K562 treated with DMSO at 1 percent for 24 hours (cell line): ENCODE data around the gene MAPKBP1. TPM values are rescaled to one million over a fixed set of nuclear protein-coding genes. Genes with fewer than 3 reads are reported as not detected.

Source experiments
- total RNA-seq: library from RNA; unstranded; fragments of 300-600 nt; gene quantifications from 2 replicates; pipeline ENCODE4 v1.2.3, GENCODE V29; 2022; ENCODE audit warnings: low read depth; ENCODE audit not compliant: insufficient read depth

Gene MAPKBP1, protein sequence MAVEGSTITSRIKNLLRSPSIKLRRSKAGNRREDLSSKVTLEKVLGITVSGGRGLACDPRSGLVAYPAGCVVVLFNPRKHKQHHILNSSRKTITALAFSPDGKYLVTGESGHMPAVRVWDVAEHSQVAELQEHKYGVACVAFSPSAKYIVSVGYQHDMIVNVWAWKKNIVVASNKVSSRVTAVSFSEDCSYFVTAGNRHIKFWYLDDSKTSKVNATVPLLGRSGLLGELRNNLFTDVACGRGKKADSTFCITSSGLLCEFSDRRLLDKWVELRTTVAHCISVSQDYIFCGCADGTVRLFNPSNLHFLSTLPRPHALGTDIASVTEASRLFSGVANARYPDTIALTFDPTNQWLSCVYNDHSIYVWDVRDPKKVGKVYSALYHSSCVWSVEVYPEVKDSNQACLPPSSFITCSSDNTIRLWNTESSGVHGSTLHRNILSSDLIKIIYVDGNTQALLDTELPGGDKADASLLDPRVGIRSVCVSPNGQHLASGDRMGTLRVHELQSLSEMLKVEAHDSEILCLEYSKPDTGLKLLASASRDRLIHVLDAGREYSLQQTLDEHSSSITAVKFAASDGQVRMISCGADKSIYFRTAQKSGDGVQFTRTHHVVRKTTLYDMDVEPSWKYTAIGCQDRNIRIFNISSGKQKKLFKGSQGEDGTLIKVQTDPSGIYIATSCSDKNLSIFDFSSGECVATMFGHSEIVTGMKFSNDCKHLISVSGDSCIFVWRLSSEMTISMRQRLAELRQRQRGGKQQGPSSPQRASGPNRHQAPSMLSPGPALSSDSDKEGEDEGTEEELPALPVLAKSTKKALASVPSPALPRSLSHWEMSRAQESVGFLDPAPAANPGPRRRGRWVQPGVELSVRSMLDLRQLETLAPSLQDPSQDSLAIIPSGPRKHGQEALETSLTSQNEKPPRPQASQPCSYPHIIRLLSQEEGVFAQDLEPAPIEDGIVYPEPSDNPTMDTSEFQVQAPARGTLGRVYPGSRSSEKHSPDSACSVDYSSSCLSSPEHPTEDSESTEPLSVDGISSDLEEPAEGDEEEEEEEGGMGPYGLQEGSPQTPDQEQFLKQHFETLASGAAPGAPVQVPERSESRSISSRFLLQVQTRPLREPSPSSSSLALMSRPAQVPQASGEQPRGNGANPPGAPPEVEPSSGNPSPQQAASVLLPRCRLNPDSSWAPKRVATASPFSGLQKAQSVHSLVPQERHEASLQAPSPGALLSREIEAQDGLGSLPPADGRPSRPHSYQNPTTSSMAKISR (N-terminal part only)
- 10.7 and 11.1 TPM in 2 replicates for total RNA-seq

DNA sequence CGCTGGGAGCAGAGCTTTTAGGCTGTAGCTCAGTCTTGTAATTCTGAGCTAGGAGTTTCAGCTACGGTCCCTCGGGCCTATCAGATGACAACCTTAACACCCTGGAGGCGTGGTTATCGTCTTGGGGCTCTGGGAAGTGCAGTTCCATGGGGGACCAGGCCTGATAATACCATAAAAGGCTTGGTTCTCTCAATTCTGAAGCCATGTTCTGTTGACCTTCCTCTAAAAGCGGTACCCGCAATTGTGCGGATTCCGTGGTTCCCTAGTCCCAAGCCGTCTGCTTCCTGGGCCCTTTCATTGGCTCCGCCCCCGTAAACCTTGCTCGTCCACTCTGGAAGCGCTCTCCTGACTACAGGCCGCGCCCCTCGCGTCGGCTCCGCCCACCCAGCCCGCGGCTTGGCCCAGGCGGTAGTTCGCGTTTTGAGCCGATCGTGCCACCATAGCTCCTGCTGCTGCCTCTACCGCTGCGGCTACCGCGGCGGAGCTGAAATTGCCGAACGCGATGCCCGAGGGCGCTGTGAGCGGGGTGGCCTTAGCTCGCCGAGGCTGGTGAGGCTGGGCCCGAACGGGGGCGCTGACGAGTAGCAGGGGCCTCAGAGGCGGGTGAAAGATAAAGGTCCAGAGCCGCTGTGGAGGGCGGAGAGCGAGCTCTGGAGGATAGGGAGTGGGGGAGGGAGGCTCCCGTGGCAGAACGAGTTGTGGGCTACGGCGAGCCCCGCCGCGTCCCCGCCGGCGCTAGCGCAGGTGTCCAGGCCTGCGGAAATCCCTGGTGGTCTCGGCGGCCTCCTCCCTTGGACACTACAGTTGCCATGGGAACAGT lies at the start of gene MAPKBP1:
Gene MAPKBP1 (plus strand): TSS at position 423 of the 820 bp plus-strand sequence. CDS start 792 bp downstream, outside the sequence.

GRCh38 chr15:41827880-41828806 lies 53.9 kb downstream of the MAPKBP1 start, which contains the start of gene JMJD7:
Gene JMJD7, plus strand, starts transcription at chr15:41828092. Its CDS starts 33 bp downstream, at chr15:41828125.

DNA sequence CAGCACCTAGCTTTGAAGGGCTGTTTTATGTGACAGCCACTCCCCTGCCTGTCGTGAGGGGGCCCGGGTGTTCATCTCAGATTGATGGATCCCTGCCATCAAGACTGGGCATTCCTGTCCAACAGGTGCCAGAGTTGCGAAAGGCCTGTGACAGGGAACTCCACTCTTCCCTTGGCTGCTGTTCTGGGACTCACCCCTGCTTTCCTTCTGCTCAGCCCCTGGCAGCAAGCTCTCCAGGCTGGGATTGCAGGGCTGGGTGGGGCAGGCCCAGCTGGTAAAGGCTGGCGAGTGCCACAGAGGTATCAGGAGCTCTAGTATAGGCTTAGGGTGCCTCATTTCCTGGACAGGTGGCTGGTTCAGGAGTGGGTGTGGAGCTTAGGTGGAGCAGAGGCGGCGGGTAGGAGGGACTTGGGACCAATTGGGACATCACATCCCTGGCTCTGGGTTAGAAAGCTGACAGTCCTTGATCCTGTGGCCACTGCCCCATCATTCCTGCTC lies 64.2 kb downstream of the MAPKBP1 start, which contains the start of gene PLA2G4B:
Gene PLA2G4B (plus strand): TSS at position 448 of the 498 bp plus-strand sequence. CDS start 67 bp downstream, outside the sequence.

Other genes starting within 250 kb of the MAPKBP1 start
- gene RPAP1, start 230.2 kb upstream of the MAPKBP1 start, total RNA-seq: 35.6 and 39.9 TPM in 2 replicates
- 13.9 and 20.7 TPM in 2 replicates for gene TYRO3, start 215.3 kb upstream of the MAPKBP1 start, total RNA-seq
- 7.4 and 8.1 TPM in 2 replicates for gene MGA, start 114.1 kb upstream of the MAPKBP1 start, total RNA-seq
- gene JMJD7, start 53.6 kb downstream of the MAPKBP1 start, total RNA-seq: 14.4 and 14.5 TPM in 2 replicates
- 4.6 and 8.3 TPM in 2 replicates for gene PLA2G4B, start 64.4 kb downstream of the MAPKBP1 start, total RNA-seq
- gene SPTBN5, start 119.6 kb downstream of the MAPKBP1 start, total RNA-seq: 0.02 TPM in 1 of 2 replicates, not detected in the other
- gene EHD4, start 198.1 kb downstream of the MAPKBP1 start, total RNA-seq: 8.1 and 10.4 TPM in 2 replicates
- gene PLA2G4E, start 246.6 kb downstream of the MAPKBP1 start, total RNA-seq: not detected in 2 replicates